MM.1S (cell line): Measurements from ENCODE around the gene PDE10A.

Experiments
- EZH2phosphoT487 ChIP-seq: fragments of 300-600 bp; sonication (generic); IDR thresholded peaks from 2 replicates; pipeline ENCODE4 v1.6.1; 2018; ENCODE audit warnings: antibody characterized with exemption, low read length
- TF ChIP-seq, protein P1 (sequence below): fragments of 300-600 bp; sonication (generic); IDR thresholded peaks from 2 replicates; pipeline ENCODE4 v1.5.1; 2016; ENCODE audit warnings: antibody characterized with exemption, low read length, mixed read lengths

DNA sequence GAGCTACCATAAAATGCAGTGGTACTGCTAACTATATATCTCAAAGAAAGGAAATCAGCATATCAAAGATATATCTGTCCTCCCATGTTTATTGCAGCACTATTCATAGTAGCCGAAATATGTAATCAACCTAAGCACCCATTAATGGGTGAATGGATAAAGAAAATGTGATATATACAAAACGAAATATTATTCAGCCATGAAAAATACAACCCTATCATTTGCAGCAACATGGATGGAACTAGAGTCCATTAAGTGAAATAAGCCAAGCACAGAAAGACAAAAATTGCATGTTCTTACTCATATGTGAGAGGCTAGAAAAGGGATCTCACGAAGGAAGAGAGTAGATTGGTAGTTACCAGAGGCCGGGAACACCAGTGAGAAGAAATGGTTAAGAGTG lies 126.1 kb downstream of the PDE10A start:
- TF ChIP-seq, protein P1, sequence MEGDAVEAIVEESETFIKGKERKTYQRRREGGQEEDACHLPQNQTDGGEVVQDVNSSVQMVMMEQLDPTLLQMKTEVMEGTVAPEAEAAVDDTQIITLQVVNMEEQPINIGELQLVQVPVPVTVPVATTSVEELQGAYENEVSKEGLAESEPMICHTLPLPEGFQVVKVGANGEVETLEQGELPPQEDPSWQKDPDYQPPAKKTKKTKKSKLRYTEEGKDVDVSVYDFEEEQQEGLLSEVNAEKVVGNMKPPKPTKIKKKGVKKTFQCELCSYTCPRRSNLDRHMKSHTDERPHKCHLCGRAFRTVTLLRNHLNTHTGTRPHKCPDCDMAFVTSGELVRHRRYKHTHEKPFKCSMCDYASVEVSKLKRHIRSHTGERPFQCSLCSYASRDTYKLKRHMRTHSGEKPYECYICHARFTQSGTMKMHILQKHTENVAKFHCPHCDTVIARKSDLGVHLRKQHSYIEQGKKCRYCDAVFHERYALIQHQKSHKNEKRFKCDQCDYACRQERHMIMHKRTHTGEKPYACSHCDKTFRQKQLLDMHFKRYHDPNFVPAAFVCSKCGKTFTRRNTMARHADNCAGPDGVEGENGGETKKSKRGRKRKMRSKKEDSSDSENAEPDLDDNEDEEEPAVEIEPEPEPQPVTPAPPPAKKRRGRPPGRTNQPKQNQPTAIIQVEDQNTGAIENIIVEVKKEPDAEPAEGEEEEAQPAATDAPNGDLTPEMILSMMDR, result no peak
- no peak for TF ChIP-seq EZH2phosphoT487
